ENCODE measurements around the gene LRP2BP. TPM values are rescaled to one million over a fixed set of nuclear protein-coding genes. Genes with fewer than 3 reads are reported as not detected.

Gene LRP2BP
- total RNA-seq, 4 donors from 2014 or later: 1.7 to 5.5 (median 3.4) TPM

GRCh38 chr4:185387957-185388356 lies 7.8 kb downstream of the LRP2BP start:
- TF ChIP-seq, protein P1, sequence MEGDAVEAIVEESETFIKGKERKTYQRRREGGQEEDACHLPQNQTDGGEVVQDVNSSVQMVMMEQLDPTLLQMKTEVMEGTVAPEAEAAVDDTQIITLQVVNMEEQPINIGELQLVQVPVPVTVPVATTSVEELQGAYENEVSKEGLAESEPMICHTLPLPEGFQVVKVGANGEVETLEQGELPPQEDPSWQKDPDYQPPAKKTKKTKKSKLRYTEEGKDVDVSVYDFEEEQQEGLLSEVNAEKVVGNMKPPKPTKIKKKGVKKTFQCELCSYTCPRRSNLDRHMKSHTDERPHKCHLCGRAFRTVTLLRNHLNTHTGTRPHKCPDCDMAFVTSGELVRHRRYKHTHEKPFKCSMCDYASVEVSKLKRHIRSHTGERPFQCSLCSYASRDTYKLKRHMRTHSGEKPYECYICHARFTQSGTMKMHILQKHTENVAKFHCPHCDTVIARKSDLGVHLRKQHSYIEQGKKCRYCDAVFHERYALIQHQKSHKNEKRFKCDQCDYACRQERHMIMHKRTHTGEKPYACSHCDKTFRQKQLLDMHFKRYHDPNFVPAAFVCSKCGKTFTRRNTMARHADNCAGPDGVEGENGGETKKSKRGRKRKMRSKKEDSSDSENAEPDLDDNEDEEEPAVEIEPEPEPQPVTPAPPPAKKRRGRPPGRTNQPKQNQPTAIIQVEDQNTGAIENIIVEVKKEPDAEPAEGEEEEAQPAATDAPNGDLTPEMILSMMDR (IDR thresholded peaks at IDR 0.05): no peak
- no peak for TF ChIP-seq EP300 (IDR thresholded peaks at IDR 0.05)
- no peak for TF ChIP-seq POLR2A (IDR thresholded peaks at IDR 0.05)
- Histone ChIP-seq H3K27me3 (no peaks in the 10 kb centered on the region), H3K27ac (no peak overlapping the region), H3K36me3 (peaks cover 0 to 5% (median 0%) of the 10 kb centered on the region in 3 donors), H3K4me1 (peaks cover 0 to 20% (median 5%) of the 10 kb centered on the region in 4 donors), H3K9me3 (no peaks in the 10 kb centered on the region), H3K4me3 (no peak overlapping the region)
- WGBS, 2 donors: 95 to 98% methylated on average over 12 of the region's 12 CpGs
- DNase-seq (ENCODE audit: low spot score in 2 of 2): no peak

- Histone ChIP-seq H3K4me3 (peak overlapping the region in 1 of 4 donors; percentile 16), H3K27ac (peak overlapping the region in 3 of 4 donors; percentile 19 to 58 (median 26)), H3K4me1 (peaks cover 0 to 20% (median 5%) of the 10 kb centered on the region in 4 donors), H3K36me3 (peaks cover 0 to 5% (median 0%) of the 10 kb centered on the region in 3 donors), H3K27me3 (no peaks in the 10 kb centered on the region), H3K9me3 (peaks cover 0 to 11% (median 0%) of the 10 kb centered on the region in 4 donors)
- TF ChIP-seq POLR2A (IDR thresholded peaks at IDR 0.05): no peak
- TF ChIP-seq, protein P1 (IDR thresholded peaks at IDR 0.05): no peak
- no peak for TF ChIP-seq EP300 (IDR thresholded peaks at IDR 0.05)
- WGBS, 2 donors: 7 to 11% methylated on average over 10 of the region's 10 CpGs
- DNase-seq (ENCODE audit: low spot score in 2 of 2): no peak
Measured at GRCh38 chr4:185384930-185385331, 10.8 kb downstream of the LRP2BP start.

DNA sequence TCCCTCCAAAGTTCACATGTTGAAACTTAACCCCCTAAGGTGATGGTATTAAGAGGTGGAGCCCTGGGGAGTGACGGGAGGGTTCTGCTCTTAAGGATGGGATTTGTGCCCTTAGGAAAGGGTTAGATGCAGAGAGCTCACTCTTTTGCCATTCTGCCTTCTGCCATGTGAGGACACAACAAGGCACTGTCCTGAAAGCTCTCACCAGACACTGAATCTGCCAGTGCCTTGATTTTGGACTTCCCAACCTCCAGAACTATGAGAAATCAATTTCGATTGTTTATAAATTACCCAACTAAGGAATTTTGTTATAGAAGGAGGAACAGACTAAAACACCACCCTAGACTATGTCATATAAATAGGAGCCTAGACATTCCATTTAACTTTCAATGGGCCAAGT lies 11.7 kb downstream of the LRP2BP start:
- Histone ChIP-seq H3K4me3 (no peak overlapping the region), H3K4me1 (peaks cover 0 to 25% (median 5%) of the 10 kb centered on the region in 4 donors), H3K27ac (peak overlapping the region in 1 of 4 donors; percentile 4), H3K27me3 (no peaks in the 10 kb centered on the region), H3K36me3 (peaks cover 0 to 5% (median 0%) of the 10 kb centered on the region in 3 donors), H3K9me3 (peaks cover 0 to 13% (median 0%) of the 10 kb centered on the region in 4 donors)
- TF ChIP-seq EP300 (IDR thresholded peaks at IDR 0.05) (no peak), POLR2A (IDR thresholded peaks at IDR 0.05) (no peak)
- TF ChIP-seq, protein P1 (IDR thresholded peaks at IDR 0.05): no peak
- DNase-seq (ENCODE audit: low spot score in 2 of 2): no peak
- 95 to 96% methylated on average over 2 of the region's 2 CpGs for WGBS, 2 donors

DNA sequence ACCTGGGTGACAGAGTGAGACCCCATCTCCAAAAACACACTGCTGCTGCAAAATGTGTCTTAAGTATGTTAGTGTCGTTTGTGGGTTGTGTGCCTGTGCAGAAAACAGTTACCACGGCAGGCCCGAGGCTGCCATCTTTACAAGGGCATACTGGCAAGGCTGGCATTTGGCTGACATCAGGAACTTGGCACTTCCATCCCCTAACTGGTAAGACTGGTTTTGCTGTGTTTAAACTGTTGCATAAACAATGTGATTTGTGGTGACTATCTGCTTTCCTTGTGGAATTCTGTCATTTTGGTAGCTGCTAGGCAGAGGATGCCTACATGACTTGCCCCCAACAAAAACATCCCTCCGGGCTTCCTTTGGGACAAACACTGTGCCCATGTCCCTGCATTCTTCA lies 12.3 kb downstream of the LRP2BP start:
- Histone ChIP-seq H3K9me3 (peaks cover 0 to 13% (median 0%) of the 10 kb centered on the region in 4 donors), H3K27ac (no peak overlapping the region), H3K4me3 (no peak overlapping the region), H3K27me3 (no peaks in the 10 kb centered on the region), H3K4me1 (peaks cover 0 to 25% (median 5%) of the 10 kb centered on the region in 4 donors), H3K36me3 (peaks cover 0 to 5% (median 0%) of the 10 kb centered on the region in 3 donors)
- no peak for DNase-seq (ENCODE audit: low spot score in 2 of 2)
- TF ChIP-seq, protein P1 (IDR thresholded peaks at IDR 0.05): no peak
- WGBS, 2 donors: 83 to 93% methylated on average over 3 to 4 of the region's 4 CpGs

GRCh38 chr4:185382754-185383153 lies 13.0 kb downstream of the LRP2BP start:
- Histone ChIP-seq H3K9me3 (peaks cover 0 to 13% (median 0%) of the 10 kb centered on the region in 4 donors), H3K36me3 (peaks cover 0 to 3% (median 0%) of the 10 kb centered on the region in 3 donors), H3K4me3 (no peak overlapping the region), H3K27me3 (no peaks in the 10 kb centered on the region), H3K4me1 (peaks cover 0 to 25% (median 5%) of the 10 kb centered on the region in 4 donors), H3K27ac (no peak overlapping the region)
- TF ChIP-seq, protein P1 (IDR thresholded peaks at IDR 0.05): no peak
- TF ChIP-seq EP300 (IDR thresholded peaks at IDR 0.05): no peak
- no peak for TF ChIP-seq POLR2A (IDR thresholded peaks at IDR 0.05)
- no peak for DNase-seq (ENCODE audit: low spot score in 2 of 2)
